Testis (tissue), 3 donors: ENCODE measurements around the gene KIFC3. TPM values are rescaled to one million over a fixed set of nuclear protein-coding genes. Genes with fewer than 3 reads are reported as not detected.
A peak's percentile ranks its signal among the peaks of the same experiment; 100 is the strongest.

ENCODE experiments used
- DNase-seq: peaks from one replicate; pipeline ENCODE4 v3.0.0-alpha.2; 2019
- H3K27ac ChIP-seq, 2 donors: fragments of 200-600 bp; sonication (generic); one replicate each; pipeline ENCODE4 v1.5.1; 2019
- H3K27me3 ChIP-seq: fragments of 200-600 bp; sonication (generic); one replicate; pipeline ENCODE4 v1.5.1; 2019
- H3K36me3 ChIP-seq: fragments of 200-600 bp; sonication (generic); one replicate; pipeline ENCODE4 v1.5.1; 2017; ENCODE audit warnings: low read depth; ENCODE audit errors: missing control alignments
- H3K4me1 ChIP-seq: fragments of 200-600 bp; sonication (generic); one replicate; pipeline ENCODE4 v1.5.1; 2019
- H3K4me3 ChIP-seq, 2 donors: fragments of 200-600 bp; sonication (generic); one replicate each; pipeline ENCODE4 v1.5.1; 2017 to 2019
- H3K9me3 ChIP-seq: fragments of 200-600 bp; sonication (generic); one replicate; pipeline ENCODE4 v1.5.1; 2017
- POLR2A ChIP-seq: fragments of 450-650 bp; IDR thresholded peaks from one replicate; pipeline ENCODE4 v1.6.1; 2017; ENCODE audit warnings: antibody characterized with exemption, mild to moderate bottlenecking, moderate library complexity
- WGBS, 2 donors: methylation state at CpG; one replicate each; pipeline ENCODE4 v1.1.5; 2018; 5-methylcytosine and 5-hydroxymethylcytosine counted together
- intact Hi-C: fragments of 100-400 bp; cut with DNase I; formaldehyde crosslinking; loops from one replicate; pipeline ENCODE4 v1.15.1; 2023; ENCODE audit warnings: low total_unique reads
- polyA plus RNA-seq: library from polyadenylated mRNA; stranded (reverse); fragments of 350-450 nt; fragmentation: Illumina TruSeq; extraction: RNeasy Lipid Tissue Mini Kit (QIAGEN cat#74804); gene quantifications from one replicate; pipeline ENCODE4 v1.2.3, GENCODE V29; 2014; ENCODE audit warnings: low read depth, low replicate concordance; ENCODE audit not compliant: insufficient read depth
- total RNA-seq, 2 donors: library from RNA; depleted of rRNA; stranded (reverse); fragments of >200 nt; gene quantifications; one replicate each; pipeline ENCODE4 v1.2.3, GENCODE V29; 2016
- TF ChIP-seq, protein P1 (sequence below), 3 experiments: fragments of 450-650 bp in 2 of 3; fragments of 200-600 bp in 1 of 3; sonication (generic) in 1 of 3; IDR thresholded peaks; one replicate each; pipeline ENCODE4 v1.5.1; 2016 to 2019; ENCODE audit warnings: antibody characterized with exemption in 3 of 3, mild to moderate bottlenecking in 2 of 3, moderate library complexity in 1 of 3

Gene KIFC3
- total and polyA plus RNA-seq, 3 donors from 2014 or later = 105 to 185 (median 137) TPM

DNA sequence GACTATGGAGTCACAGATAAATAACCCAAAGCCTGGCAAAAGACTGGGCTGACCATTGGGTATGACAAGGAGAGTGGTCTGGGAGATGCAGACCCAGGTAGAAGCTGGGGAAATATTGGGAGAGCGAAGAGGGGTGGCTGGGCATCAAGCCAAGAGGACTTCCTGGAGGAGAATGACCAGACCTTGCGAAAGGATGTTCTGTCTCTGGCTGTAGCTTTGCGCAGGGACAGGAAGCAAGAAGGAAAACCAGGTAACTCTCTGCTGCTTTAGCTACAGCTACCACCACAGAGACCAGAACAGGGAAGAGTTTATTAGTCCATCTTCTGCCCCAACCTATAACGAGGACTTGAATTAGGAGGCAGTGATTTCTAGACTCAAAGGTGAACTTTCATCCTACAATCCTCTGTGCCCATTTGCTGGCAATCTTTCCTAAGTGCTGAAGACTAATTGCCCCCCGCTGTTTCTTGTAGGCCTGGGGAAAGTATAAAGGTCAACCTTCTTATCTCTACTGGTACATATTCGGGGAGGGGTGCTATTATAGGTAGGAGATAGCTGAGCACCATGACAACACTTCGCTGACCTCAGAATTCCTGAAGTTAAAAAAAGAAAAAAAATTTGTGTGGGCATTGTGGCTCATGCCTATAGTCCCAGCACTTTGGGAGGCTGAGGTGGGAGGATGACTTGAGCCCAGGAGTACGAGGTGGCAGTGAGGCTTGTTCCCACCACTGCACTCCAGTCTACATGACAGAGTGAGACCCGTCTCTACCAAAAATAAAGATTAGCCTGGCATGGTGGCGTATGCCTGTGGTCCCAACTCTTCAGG lies 19.1 kb upstream of the KIFC3 start:
- Histone ChIP-seq H3K36me3 (no peaks in the 10 kb centered on the region), H3K4me1 (no peaks in the 10 kb centered on the region), H3K9me3 (no peaks in the 10 kb centered on the region), H3K27me3 (no peaks in the 10 kb centered on the region), H3K27ac (no peak overlapping the region), H3K4me3 (no peak overlapping the region)
- TF ChIP-seq, protein P1, sequence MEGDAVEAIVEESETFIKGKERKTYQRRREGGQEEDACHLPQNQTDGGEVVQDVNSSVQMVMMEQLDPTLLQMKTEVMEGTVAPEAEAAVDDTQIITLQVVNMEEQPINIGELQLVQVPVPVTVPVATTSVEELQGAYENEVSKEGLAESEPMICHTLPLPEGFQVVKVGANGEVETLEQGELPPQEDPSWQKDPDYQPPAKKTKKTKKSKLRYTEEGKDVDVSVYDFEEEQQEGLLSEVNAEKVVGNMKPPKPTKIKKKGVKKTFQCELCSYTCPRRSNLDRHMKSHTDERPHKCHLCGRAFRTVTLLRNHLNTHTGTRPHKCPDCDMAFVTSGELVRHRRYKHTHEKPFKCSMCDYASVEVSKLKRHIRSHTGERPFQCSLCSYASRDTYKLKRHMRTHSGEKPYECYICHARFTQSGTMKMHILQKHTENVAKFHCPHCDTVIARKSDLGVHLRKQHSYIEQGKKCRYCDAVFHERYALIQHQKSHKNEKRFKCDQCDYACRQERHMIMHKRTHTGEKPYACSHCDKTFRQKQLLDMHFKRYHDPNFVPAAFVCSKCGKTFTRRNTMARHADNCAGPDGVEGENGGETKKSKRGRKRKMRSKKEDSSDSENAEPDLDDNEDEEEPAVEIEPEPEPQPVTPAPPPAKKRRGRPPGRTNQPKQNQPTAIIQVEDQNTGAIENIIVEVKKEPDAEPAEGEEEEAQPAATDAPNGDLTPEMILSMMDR (IDR thresholded peaks at IDR 0.05) = no peak
- no peak for TF ChIP-seq POLR2A
- 76 to 84% methylated on average over 9 to 10 of the region's 10 CpGs for WGBS, 2 donors
- intact Hi-C loops = no loop called here
- no peak for DNase-seq

DNA sequence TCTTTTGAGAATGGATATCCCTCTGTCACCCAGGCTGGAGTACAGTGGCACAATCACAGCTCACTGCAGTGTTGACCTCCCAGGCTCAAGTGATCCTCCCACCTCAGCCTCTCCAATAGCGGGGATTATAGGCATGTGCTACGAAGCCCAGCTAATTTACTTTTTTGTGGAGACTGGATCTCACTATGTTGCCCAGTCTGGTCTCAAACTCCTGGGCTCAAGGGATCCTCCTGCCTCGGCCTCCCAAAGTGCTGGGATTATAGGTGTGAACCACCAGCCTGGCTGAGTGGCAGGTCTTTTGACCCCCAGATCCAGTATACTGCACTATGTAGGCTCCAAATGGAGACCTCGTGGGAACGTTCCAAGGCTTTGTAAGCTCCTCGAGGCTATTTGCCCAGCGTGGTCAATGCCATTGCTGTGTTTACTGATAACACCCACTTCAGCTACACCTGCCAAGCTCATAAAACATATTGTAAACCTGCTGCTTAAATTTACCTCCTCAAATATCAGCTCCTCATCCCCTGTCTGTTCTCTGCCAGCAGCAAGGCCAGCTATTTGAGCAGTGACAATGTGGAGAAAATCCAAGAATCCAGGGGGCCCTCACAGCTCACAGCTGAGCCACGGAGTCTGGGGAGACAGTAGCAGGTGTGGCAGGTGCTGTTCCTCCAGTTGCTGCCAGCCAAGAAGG lies 16.2 kb upstream of the KIFC3 start:
- Histone ChIP-seq H3K9me3 (no peaks in the 10 kb centered on the region), H3K4me1 (peaks cover 3% of the 10 kb centered on the region), H3K36me3 (no peaks in the 10 kb centered on the region), H3K4me3 (no peak overlapping the region), H3K27ac (no peak overlapping the region), H3K27me3 (no peaks in the 10 kb centered on the region)
- intact Hi-C loops = no loop called here
- DNase-seq = no peak
- 76 to 82% methylated on average over 8 of the region's 8 CpGs for WGBS, 2 donors
- no peak for TF ChIP-seq POLR2A
- TF ChIP-seq, protein P1 (IDR thresholded peaks at IDR 0.05) = no peak

DNA sequence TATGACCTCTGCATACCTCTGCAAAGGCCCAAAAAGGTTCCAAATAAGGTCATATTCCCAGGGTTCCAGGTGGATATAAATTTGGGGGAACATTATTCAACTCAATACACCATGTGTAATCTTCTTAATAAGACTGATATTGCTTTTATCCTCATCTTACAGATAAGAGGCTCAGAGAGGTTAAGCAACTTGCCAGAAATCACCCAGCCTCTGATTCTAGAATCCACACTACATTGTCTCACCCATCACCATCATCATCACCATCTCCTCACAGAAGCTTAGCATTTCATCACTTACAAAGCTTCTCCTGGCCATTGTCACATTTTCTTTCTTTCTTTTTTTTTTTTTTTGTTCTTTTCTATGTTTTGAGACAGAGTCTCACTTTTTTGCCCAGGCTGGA lies 15.4 kb upstream of the KIFC3 start:
- TF ChIP-seq, protein P1 (IDR thresholded peaks at IDR 0.05) = no peak
- TF ChIP-seq POLR2A = no peak
- peaks cover 3% of the 10 kb centered on the region for H3K4me1 ChIP-seq
- no peaks in the 10 kb centered on the region for H3K9me3 ChIP-seq
- DNase-seq = no peak
- H3K27me3 ChIP-seq = no peaks in the 10 kb centered on the region
- no peak overlapping the region for H3K4me3 ChIP-seq
- no peaks in the 10 kb centered on the region for H3K36me3 ChIP-seq
- intact Hi-C loops = no loop called here
- no peak overlapping the region for H3K27ac ChIP-seq

DNA sequence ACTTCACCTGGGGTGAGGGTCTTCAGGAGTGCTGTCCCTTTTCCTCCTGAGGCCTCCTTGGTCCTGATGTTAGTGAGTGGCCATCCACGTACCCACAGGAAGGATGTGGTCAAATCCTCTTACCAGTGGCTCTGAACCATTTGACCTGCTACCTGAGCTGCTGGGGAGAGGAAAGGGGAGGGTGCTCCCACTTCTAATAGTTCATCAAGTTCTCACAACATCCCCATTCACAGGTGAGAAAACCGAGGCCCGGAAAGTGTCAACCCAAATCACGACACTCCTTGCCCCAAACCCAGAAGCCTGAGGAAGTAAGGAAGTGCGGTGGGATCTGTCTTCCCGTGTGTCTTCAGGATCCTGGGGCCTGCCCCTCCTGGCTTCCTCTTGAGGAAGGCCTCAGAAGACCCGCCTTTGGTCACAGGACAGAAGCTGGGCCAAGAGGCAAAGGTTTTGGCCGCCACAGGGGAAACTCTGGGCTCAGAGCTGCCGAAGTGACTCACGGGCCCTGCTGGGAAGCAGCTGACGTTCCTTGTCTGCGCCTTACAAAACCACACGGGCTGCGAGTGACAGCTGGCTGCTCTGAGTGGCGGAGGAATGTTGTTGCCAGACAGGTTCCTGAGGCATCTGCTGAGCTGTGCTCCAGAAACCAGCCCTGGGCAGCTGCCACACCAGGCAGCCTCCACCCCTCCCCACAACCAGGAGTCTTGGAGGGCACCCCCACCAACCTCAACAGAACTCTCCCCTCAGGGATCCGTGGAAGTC lies 13.9 kb upstream of the KIFC3 start:
- no peak overlapping the region for H3K4me3 ChIP-seq
- WGBS, 2 donors = 57 to 71% methylated on average over 14 to 16 of the region's 16 CpGs
- no peaks in the 10 kb centered on the region for H3K27me3 ChIP-seq
- TF ChIP-seq, protein P1 (IDR thresholded peaks at IDR 0.05) = no peak
- TF ChIP-seq POLR2A = no peak
- H3K27ac ChIP-seq = peak overlapping the region in 1 of 2 donors; percentile 29
- peak; percentile 72 for DNase-seq
- no peaks in the 10 kb centered on the region for H3K36me3 ChIP-seq
- peaks cover 3% of the 10 kb centered on the region for H3K4me1 ChIP-seq
- H3K9me3 ChIP-seq = no peaks in the 10 kb centered on the region
- intact Hi-C loops = no loop called here
